HG03175 (cell line): ENCODE data around the gene DUSP10.

Experiments
- ATAC-seq: cut with Tn5 transposase; IDR thresholded peaks from one replicate; pipeline ENCODE4 v1.9.1; 2021; ENCODE audit warnings: mild to moderate bottlenecking, moderate library complexity; ENCODE audit not compliant: unreplicated experiment

DUSP10 gene

DNA sequence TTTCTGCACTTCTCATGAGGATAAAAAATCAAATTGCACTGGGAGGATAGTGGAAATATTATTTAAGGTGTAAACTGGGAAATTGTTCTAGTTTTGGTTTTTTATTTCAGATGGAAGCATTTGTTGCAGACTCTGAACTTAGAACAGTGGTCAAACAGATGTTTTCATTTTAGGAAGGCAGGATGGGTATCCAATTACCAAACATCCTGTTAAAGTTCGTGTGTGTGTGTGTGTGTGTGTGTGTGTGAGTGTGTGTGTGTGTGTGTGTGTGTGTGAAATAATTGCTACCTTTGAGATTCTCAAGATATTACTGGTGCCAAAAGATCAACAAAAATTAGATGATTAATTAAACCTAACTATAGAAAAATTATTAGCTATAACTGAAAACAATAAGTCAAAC is 24.3 kb upstream of the DUSP10 start:
- no peak for ATAC-seq

DNA sequence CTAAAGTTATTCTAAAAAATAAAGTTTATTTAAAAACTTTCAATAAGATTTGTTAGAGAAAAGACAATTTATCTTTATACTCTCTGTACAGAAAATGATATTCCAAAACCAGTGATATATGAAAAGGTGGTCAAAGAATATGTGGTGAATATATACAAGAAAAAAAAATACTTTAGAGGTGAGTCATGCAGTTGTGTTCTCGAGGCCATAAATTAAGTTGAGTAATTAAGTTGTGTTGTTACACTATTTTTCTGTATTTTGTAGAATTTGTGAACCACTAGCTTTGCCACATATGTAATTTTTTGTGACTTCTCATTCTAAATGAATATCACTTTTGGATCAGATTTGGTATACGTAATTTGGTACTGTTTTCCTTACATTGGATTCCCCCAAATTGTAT is 23.6 kb upstream of the DUSP10 start:
- no peak for ATAC-seq

DNA sequence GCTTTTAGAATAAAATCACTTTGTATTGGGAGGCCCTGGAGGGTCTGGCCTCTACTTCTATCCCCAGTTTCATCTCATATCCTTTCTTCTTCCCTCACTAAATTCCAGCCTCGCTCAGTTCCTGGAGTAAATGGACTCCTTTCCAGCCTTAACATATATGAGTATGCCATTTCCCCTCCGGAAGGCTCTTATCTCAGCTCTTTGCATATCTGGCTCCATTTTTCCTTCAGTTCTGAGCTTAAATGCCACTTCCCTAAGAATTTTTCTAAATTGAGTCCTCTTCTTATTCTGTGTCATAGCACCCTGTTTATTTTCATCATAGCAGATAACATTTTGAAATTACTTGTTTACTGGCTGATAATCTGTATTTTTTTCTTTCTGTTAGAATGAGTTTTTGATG is 20.2 kb upstream of the DUSP10 start:
- no peak for ATAC-seq

DNA sequence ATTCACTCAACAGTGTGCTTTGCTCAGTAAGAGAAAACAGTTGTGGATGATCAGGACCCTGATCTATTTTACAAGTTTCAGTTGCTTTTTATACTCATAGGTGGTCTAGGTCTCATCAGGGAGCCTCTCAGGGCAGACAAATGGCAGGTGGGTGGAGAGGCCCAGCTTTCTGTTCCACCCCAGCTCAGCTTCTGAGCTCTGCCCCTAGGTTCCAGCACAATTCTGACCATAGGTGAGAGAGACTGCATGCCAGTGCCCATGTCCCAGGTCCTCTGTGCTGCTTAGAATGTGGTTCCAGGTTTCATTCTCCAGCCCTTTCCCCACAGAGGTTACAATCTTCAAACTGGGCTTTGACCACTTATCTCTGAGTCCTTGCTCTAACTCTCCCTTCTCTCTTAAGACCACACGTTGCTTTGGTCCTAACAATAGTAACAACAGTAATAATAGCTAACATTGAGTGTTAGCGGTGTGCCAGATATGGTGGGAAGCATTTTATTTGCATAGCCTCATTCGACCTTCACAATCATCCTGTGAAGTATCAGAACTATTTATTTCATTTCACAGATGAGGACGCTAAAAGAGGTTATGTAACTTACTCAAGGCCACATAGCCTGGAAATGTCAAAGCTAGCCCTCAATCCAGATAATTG is 19.6 kb upstream of the DUSP10 start:
- peak; percentile 69 for ATAC-seq

DNA sequence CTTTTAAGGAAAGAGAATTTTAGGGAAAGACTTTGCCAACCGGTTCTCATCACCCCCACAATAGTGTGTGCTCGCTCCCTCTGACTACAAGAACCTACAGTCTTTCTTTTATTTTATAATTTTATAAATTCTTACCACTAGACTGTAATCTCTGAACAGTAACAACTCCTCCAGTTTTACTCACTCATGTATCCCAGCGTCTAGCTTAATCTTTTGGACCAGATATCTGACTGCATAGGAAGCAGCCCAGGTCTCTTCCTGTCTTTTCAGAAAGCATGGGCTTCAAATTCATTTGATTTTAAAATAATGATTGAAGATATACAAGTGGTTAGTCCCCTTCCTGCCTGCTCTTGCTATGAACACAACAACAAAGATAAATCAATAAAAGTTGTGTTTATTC is 19.0 kb upstream of the DUSP10 start:
- ATAC-seq, result no peak

DNA sequence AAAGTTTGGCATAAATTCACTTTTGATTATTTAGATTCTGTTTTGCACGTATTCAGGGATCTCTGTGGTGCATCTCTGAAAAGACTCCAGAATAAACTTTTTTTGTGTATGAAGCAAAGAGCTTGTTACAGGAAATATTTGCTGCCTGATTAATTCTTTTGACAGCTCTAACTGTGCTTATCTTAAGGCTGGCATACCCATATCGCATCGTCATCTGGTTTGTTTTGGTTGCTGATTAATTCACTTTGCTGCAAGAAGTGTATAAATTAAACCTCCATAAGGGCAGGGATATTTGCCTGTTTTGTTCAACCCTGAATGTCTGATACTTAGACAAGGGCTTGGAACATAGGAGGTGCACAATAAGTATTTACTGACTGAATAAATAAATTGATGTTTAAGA is 17.5 kb upstream of the DUSP10 start:
- no peak for ATAC-seq

DNA sequence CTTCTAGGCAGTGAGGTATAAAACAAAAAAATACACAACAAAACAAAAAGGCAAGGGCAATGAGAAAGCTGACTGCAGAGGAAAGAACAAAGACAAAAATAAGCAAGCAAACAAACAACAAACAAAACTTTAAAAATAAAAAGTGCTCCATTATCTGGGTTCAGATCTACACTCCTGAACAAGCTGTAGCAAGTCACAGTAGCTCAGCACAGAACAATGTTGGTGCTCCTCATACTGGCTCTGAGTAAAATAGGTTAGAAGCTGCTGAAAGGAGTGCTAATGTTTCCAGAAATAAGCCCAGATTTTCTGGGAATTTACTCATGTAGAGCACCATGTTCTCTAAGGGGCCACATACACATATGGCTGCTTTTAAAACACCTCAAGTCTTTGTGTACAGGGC is 16.6 kb upstream of the DUSP10 start:
- ATAC-seq, result no peak

DNA sequence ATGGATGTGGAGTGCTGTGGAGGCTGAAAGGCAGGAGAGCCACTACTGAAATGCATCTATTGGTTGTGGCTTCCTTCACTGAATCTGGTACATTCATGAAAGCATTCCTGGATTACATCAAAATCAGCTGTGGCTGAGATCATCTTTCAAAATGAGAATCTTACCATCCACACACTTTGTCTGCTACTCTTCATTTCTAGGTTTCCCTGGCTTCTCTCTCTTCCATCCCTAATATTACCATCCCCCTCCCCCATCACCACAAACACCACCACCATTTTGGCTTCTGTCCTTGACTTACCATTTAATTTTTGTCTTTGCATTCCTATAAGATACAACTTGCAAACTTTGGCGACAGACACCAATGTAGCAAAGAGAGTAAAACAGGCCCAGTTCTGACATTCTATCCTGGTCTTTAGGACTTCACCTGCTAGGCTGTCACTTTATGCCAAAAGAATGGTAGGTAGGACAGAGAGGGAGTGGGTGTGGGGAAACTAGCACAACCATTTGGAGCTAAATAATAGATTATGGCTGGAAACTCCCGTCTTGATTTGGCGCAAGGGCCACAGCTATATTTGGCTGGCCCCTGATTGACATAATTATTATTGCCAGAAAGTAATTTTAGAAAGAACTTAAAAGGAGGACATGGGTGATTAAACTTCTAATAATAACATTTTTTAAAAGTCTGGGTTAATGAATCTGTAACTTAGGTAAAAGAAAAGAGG is 15.1 kb upstream of the DUSP10 start:
- no peak for ATAC-seq

DNA sequence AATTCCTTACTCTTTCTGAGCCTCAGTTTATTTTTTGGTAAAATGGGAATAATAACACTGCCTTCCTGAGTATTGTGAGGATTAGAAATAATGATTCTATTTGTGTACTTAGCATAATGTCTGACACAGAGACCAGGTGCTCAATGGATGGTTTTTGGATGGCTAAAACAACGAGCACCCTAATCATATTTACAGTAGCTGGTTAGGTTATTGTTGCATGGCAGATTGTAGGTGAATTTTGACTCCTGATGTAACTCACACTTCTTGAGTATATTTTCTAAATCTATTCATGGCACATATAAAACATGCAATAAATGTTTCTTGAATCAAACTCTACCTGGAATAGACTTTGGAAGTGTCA is 11.9 kb upstream of the DUSP10 start:
- ATAC-seq, result peak; percentile 24

DNA sequence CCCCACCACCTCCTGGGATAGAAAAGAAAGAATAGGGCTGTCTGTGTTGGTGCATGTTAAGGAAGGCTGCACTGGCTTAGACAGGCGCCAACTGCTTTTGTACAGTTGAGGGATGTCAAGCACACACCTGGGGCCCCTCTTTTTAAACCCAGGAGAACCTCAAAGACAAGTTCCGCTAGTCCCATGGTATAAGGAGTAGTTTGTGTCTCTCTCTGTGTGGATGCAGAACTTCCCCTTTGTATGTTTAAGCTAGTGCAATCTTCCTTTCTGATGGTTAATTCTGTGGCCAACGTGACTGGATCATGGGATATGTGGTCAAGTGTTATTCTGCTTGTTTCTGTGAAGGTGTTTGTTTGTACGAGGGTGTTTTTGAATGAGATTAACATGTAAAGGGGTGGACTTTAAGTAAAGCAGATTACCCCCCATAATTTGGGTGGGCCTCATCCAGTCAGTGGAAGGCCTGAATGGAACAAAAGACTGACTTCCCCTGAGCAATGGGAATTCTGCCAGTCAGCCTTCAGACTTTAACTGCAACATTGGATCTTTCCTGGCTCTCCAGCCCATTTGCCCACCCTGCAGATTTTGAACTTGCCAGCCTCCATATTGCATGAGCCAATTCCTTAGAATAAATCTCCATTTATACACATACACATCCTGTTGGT is 9.5 kb upstream of the DUSP10 start:
- no peak for ATAC-seq

DNA sequence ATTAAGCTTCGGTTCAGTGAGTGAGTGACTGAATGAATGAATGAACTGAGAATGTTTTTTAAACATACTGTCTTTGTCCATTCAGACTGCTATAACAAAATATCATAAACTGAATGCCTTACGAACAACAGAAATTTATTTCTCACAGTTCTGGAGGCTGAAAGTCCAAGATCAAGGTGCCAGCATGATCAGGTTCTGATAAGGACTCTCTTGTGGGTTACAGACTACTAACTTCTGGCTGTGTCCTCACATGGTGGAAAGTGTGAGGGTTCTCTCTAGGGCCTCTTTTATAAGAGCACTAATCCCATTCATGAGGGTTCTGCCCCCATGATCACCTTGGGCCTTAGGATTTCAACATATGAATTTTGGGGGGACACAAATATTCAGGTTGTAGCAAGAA is 7.1 kb upstream of the DUSP10 start:
- no peak for ATAC-seq

DNA sequence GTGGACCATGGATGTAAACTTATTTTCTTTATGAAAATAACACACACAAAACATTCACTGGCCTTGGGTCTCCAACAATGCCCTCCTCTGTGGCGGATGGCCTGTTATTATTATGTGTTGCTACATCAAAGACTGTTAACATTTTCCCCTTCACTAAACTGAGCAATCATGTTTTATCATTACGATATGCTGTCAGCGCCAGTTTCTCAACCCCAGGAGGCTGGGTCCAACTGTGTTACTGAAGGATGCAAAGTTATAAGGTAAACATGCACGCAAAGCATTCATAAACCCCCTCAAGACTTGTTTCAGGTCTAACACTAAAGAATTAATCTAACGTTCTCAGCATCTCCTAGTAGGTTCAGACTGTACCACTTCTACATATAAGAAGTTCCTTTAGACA is 6.0 kb upstream of the DUSP10 start:
- ATAC-seq, result no peak

DNA sequence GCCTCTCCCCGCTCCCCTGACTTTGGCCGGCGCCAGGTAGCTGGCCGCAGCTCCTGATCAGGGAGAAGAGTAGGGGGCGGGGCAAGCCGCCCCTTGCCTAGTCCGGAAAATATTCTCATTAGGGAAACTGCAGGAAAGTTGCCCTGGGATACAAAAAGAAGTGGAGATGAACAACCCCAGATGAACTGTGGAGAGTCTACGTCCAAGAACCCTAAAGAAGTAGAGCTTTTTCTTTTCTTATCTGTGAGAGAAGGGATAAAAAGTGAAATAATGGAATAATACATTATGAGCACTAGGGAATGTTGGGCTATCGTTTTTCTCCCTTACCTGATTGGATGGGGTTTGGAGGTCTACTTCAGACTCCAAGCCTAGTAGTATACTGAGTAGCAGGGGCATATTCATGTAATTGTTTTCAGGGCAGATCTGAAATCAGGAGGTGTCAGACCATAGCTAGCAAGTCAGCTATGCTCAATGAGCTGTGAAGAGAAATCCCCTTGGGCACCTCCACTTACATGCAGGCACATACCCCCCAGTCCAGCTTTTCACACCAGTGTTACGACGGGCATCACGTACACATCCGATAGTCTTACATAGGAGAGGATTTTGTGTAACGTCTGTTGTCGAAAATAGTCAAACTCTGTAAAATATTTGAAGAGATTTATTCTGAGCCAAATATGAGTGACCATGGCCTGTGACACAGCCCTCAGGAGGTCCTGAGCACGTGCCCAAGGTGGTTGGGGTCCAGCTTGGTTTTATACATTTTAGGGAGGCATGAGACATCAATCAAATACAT is 1.7 kb upstream of the DUSP10 start:
- peak; percentile 25 for ATAC-seq

DNA sequence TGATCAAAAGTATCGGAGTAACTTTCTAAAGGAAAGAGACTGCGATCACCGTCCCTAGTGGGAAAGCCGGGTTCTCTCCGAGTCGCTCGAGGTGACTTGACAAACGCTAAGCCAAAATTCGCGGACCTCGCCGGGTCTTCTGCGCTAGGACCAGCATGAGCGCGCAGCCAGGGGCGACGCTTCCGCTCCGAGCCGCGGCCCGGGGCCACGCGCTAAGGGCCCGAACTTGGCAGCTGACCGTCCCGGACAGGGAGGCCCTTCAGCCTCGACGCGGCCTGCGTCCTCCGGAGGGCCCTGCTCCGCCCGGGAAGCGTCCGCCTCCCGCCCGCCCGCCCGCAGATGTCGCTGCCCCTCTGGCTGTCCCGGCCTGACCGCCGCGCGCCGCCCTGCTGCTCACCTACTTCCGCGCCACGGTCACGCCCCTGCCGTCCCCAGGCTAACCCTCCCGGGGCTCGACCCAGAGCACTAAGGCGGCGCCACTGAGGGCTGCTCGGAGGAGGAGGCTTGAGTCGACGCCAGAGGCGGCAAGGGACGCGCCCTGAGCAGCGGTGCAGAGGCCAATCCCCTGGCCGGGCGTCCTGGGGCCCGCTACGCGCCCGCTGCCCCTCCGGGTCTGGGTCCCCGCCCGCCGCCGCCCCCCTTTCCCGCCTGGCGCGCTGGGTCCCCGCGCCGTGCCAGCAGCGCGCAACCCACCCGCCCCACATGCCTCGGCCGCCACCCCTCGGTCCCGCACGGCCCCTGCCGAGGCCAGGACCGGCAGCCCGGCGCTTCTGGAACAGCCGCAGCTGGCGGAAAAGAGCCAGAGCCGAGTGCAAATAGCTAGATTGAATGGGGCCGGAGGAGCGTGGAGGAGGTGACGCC is 896 bp upstream of the DUSP10 start:
- peak; percentile 45 for ATAC-seq

DNA sequence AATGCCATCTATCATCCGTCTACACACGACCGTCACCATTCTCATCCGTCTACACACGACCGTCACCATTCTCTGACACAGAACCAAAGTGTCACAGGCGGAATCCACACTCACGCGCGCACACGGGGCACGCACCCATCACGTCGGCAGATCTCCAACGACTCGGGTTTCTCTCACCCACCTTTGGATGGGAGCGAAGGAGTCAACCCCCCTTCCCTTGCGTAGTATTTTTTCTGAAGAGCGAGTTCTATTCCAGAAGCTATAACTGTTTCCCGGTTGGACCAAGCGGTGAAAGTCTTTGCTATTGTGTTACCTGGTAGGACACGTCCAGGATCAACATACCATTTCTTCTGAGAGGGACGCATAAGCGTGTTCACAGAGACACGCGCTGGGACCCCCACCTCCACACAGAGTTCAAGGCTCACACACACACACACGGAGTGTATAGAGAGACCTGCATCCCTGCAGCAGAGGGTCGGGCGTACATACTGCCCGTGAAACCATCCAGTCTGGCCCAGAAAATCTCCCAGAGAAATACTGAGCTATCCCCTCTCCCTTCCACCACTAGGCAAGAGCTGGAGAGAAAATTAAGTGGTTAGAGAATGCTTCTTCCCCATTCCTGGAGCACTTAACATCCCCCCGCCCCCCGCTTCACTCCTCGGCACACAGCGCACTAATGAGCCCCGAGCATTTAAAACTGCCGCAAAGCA is 741 bp downstream of the DUSP10 start:
- ATAC-seq, result no peak

DNA sequence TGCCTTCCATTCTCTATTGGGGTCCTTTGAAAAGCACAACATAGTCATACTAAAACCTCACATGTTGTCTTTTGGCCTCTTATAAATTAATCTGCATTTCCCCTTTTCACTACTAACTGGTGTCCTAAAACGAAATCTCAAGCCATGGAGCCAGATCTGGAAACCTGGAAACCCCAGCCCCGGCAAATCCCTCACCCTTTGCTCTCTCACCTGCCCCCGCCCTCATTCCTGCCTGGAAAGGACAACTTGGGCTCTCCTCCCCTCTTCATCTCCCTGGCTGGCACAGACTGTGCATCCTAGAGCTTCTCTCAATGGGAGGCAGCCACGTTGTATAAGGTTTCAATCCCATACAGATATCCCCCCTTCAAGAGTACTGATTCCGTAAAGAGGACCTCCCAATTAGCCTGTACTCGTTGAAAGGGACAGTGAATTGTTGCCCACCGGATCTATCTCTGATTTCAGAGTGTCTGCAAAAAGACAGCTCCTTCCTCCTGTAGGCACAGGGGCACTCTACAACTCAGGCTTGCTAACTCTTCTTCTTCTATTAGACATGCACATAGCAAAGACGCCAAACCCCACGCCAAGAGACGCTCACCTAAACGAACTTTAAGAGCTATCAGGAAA is 1.4 kb downstream of the DUSP10 start:
- ATAC-seq, result no peak

DNA sequence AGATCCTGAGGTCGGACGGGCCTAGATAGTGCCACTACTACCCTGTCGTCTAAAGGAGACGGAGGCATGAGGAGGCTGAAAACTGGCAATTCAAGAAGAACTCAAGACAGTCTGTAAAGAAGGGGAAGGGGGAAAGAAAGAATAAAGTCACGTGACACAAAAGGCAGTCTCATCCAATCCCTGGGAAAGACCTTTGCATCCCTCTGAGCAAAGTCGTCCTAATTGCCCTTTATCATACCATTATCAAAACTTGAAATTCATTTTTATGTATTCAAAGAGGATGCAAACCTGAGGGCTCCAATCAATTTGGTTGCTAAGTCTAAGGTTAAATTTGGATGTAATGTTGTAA is 2.2 kb downstream of the DUSP10 start:
- no peak for ATAC-seq

DNA sequence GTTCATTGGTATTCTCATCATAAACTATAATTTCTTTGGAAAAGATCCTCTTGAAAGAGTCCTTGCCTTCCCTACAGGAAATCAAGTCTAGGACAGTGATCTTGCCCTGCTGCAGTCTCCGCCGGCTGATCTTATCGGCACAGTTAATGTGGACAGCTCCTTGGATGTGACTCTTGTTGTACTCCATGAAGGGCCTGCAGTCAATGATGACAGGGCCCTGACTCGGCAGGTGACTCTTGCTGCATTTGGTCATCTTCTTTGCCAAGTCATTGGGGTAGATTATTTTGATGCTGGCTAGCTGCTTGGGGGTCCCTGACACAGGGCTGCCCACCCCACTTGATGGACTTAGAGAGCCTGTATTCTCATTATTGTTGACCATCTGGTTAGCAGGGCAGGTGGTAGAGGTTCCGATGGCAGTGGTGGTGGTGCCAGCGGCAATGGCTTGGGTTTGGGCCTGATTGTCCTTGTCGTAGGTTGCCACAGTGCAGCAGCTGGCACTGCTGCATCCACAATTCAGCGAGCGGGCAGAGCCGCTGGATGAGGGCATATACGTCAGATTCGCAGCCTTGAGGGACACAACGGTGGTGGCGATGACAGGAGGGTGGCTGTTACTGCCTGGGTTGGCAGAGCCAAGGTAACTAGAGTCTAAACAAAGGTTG is 2.7 kb downstream of the DUSP10 start:
- ATAC-seq, result no peak

DNA sequence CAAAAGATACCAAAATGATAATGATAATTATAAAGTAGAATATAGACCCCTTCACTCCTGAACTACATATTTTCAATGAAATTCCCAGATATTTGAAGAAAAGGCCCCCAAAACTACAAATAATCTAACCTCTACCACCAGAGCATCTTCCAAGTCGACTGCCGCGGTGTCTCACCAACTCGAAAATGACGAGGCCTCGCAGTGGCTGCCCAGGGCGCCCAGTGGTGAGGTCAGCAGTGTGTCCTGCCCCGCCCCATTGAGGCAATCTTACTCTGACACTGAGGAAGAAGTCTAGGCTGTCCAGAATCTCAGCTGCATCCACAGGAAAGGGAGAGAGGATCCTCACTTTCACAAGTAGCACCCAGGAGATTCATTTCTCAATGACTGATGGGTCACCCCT is 5.2 kb downstream of the DUSP10 start:
- ATAC-seq, result no peak
